HG02981 (cell line): ENCODE data around the gene LRRC75A.

Experiments
- ATAC-seq: cut with Tn5 transposase; IDR thresholded peaks from one replicate; pipeline ENCODE4 v1.9.1; 2021; ENCODE audit warnings: mild to moderate bottlenecking, moderate library complexity; ENCODE audit not compliant: unreplicated experiment

LRRC75A gene

DNA sequence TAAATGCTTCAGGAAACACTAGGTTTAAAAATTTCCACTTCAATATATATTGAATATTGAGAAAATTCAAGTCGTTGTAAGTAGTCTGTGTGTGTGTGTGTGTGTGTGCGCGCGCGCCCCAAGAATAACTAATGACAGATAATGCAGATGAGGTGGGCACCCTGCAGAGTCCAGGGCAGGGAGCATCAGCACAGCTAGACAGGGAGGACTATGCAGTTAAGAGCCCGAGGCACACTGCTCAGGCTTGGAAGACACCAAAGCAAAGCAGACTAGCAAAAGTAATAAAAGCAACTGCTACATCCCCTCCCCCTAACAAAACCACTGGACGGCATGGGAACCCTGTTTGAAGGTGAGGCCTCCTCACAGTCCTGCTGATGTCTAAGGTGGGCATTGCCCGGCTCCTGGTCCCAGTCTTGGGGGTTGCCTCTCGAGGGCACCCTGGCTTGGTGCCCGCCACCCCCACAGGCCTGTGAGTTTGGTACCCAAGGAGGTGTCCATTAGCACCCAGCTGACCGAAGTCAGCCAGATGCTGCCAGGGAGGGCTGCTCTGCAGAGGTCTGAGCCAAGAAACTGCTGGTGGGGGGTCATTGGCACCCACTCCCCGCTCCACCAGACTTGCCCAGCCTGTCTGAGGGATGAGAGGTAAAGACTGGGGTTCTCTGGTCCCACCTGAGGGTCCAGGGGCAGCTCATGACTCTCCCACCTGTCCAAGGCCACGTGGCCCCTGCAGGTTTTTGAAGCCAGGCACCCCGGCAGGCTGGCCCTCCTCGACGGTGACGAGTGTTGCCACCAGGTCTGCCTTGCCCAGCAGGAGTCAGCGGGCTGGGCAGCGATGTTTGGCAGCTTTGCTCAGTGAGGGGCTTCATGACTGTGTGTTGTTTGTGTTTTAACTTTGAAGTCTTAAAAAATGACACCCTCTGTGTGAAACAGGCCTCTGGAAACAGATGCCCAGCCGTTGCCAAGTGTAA lies 18.7 kb downstream of the LRRC75A start:
- ATAC-seq, result no peak

DNA sequence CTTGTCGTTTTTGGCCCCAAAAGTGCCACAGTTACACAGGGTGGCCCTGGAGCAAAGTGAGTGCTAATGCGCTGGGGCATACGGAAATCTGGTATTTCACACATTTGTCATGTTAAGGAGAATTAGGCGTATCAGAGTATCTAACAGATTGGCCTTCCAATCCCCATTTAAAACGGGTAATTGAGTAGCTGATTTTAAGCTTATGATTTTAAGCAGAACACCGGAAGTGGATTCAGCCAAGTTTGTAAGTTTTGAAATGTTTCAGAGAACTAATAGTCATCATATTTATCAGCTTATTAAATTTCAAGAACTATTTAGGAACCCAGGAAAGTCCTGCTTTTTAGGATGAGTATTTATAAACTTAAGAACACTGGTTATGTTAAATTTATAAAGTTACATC lies 19.5 kb downstream of the LRRC75A start:
- ATAC-seq, result no peak

DNA sequence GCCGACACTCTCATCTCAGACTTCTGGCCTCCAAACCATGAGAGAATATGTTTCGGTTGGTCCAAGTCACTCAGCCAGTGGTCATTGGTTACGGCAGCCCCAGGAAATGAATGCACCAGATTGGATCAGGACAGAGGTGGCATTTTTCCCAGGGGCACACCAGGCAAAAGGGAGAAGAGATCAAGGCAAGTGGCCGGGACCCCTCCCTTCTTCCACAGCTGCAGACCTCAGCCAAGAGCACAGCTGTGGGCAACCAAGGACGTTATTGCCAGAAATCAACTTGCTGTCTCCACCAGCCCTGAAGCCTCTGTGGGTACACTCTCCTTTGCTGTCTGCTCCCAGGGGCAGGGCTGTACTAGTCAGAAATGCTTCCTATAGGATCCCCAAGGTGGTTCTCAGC lies 20.7 kb downstream of the LRRC75A start:
- no peak for ATAC-seq

DNA sequence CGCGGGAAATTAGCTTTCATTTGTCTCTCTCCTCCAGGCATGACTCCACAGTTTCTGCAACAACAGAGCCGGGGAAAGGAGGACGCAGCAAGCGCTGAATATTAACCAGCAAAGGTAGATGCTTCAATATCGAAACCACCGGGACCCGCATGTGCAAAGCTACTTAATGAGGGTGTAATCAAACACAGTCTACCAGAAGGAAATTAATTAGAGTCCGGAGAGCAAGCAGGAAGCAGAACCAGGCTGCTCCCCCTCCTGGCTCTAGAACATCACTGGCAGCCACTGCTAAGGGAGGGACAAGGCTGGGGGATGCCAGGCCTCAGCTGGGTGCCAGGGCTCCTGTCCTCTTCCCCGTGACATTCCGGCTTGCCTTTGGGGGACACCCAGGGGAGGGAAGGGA lies 21.7 kb downstream of the LRRC75A start:
- ATAC-seq, result no peak

DNA sequence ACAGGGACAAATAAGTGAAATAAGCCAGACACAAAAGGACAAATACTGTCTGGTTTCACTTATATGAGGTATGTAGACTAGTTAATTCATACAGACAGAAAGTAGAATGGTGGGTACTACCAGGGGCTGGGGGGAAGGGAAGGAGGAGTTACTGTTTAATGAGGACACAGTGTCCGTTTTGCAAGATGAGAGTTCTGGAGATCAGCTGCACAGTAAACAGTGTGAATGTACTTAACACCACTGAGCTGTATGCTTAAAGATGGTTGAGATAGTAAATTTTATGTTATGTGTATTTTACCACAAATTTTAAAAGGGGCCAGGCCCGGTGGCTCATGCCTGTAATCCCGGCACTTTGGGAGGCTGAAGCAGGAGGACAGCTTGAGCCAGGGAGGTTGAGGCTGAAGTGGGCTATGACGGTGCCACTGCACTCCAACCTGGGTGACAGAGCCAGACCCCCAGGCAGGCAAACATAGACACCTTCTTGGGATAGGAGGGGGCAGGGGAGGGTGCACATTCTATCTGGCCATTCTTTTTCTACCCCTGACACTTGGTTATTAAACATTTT lies 23.5 kb downstream of the LRRC75A start:
- no peak for ATAC-seq

DNA sequence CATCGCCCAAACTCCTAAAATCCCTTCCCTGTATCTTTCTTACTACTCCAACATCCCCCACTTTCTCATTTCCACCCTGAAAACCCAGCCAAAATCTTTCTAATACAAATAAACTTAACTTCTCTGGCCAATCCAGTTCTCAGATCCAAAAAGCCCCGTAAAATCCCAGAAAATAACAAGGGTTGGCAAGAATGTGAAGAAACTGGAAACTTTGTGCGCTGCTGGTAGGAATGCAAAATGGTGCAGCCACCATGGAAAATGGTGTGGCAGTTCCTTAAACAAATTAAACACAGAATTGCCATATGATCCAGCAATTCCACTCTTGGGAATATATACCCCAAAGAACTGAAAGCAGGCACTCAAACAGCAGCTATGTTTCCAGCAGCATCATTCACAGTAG lies 24.1 kb downstream of the LRRC75A start:
- no peak for ATAC-seq

DNA sequence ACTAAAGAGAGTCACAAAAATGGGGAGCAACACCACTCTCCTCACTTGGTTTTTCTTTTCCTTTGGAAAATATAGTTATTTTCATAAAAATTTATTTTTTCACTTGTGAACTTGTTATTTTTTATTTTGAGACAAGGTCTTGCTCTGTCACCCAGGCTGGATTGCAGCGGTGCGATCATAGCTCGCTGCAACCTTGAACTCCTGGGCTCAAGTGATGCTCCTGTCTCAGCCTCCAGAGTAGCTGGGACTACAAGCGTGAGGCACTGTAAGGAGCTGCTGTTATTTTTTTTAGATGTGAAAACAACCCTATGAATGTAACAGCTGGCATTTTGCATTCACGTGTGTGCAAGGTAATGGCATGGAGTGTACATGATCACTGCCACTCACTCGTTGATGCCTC lies 24.9 kb downstream of the LRRC75A start:
- ATAC-seq, result no peak

DNA sequence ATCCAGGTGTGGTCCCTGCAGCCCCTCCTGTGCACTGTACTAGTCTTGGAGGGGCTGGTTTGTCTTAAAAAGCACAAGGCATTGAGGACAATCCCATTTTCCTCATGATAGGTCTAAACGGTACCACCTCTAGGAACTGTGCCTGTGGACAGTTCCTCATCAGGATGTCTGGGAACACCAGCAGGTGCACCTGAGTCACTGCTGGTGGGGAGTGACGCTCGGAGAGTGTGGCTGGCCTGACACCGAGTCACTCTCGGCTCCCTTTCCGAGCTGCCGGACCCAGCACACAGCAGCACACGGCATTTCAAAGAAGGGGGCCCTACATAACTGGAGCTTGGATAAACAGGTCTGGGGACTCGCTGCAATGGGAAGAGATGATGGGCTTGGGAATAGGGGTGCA lies 25.6 kb downstream of the LRRC75A start:
- no peak for ATAC-seq

DNA sequence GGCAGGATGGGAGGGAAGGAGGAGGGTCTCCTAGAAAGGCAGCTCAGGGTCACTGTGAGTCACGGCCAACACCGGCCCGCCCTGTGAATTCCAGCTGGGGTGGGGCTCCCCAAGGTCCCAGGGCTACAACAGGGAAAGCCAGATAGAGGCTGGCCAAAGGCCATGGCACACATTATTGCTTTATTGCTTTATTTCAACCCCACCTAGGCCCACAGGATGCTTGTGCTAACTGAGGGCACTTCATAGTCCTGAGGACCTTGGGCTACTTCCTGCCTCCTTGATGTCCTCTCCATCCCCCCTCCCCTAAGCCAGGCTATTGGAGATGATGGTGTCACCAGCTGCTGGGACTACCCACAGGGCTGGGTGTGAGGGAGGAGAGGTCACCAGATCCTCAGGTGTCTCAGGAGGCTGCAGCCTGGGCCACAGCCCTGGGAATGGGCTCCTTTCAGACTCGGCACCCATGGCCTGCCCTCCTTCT lies 26.1 kb downstream of the LRRC75A start:
- no peak for ATAC-seq

DNA sequence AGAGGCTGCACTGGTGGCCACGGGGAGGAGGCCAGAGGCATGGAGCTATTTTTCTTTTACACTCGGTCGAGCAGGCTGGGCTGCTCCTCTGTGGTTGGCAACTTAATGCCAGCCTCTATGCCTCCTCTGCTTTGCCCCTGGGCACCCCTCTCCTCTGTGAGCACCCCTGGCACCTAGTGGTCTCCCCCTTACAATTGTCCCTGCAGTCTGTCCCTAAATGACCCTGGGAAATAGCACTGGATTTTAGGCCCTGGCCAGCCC lies 27.0 kb downstream of the LRRC75A start:
- no peak for ATAC-seq

DNA sequence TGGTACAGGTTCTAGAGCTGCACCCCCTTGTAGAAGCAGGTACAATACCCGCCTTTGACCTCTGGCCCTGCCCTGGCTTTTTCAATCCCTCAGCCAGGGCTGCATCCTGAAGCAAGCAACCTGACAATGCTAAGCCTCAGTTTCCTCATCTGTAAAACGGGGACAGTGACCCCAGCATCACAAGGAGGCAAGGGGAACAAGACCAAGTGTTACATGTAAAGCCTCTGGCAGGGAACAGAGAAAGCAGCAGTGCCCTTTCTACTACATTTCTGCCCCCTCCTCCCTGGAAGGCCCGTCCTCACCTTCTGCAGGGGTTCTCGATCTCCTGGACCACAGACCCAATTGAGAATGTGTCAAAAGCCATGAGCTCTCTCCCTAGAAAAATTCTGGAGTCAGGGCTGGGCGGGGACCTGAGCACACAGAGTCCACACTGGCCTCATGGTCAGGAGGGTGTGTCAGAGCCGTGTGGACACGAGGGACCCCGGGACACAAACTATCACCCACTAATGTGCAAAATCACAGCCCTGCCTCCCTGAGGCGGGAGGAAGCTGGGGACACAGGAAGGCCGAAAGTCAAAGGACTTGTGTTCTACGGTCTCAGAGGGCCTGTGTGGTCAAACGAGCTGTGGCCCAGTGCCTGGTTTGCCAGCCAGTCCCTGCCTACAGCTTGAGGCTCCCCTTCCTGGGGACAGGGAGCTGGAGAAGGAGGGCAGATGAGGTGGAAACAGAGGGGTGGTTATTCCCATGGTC lies 27.5 kb downstream of the LRRC75A start:
- ATAC-seq, result no peak

DNA sequence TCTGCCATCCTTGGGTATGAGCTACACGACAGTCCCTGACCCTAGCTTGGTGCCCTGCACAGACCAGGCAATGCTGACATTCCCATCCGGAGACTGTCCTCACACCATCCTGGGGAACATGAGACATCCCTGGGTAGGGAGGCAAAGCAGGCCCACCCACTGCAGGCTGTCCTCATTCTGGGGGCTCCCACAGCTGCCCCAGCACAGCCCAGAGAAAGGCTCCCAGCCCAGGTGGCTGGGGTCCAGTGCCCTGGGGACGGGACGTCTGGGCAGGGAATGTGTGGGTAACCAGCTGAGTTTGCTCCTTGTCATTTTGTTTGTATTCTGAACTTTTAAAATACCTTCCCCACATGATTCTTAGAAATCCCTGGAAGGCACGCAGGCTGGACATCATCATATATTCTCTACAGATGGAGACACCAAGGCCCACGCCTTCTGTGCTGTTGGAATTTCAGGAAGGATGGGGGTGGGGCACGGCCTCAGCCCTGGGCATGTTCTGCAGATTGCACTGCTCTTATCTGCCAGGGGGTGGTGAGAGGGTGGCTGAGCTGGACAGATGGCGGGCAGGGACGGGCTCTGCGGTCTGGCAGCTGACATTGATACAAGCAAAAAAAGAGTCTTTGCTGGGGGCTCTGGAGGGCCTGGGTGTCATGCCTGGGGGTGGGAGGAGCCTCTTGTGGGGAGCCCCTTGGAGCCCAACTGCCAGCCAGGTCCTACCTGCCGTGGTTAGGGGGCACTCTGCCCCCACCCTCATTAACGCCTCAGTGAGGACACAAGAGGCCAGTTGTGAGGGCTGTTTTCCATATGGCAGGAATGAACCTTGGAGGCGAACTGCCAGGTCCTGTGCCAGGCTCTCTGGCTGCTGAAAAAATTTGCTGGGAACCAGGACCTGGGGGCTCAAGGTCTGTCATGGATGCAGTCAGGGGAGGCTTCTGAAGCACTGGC lies 28.4 kb downstream of the LRRC75A start:
- no peak for ATAC-seq

DNA sequence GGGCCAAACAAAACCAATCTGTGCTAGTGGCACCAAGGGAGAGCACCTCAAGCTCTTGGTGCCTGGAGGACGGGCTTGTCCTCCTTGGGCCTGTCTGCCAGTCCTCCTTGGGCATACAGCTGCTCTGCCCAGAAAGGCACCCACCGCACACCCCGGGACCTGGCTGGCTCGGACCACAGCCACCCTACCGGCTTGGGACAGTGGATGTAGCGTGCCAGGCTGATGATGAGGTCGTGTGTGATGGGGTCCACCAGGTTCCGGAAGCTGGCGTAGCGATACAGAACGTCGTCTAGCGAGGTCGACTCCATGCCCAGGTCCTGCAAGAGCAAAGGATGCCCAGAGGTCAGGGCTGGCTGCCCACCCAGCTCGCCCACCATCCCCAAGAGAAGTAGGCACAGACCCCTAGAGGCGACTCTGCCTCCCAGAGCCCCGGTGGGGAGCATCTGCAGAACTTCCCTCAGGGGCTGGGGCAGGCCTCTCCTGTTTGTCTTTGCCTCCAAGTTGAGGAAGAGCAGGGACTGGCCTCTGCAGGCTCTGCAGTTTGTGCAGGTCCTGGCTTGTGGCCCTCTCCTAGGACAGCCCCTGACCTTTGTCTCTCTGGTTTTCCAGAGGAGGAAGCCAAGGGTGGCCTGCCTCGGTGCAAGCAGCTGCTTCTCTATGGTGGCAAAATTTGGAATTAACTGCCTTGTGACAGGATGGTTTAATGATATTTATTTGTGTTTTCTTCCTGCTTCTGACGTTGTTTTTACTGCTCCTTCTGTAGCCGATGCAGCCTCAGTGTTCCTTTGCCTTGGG lies 29.7 kb downstream of the LRRC75A start:
- no peak for ATAC-seq

DNA sequence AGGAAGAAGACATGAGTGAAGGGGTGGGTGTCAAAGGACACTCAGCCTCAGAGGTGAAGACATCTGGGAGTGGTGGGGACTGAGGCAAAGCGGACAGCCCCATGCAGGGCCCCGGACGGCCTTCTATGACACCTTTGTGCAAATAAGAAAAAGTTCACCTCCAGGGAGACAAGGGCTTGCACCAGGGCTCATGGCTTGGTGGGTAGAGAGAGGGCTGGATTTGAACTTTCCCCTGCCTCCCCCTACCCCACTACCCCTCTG lies 30.5 kb downstream of the LRRC75A start:
- no peak for ATAC-seq

DNA sequence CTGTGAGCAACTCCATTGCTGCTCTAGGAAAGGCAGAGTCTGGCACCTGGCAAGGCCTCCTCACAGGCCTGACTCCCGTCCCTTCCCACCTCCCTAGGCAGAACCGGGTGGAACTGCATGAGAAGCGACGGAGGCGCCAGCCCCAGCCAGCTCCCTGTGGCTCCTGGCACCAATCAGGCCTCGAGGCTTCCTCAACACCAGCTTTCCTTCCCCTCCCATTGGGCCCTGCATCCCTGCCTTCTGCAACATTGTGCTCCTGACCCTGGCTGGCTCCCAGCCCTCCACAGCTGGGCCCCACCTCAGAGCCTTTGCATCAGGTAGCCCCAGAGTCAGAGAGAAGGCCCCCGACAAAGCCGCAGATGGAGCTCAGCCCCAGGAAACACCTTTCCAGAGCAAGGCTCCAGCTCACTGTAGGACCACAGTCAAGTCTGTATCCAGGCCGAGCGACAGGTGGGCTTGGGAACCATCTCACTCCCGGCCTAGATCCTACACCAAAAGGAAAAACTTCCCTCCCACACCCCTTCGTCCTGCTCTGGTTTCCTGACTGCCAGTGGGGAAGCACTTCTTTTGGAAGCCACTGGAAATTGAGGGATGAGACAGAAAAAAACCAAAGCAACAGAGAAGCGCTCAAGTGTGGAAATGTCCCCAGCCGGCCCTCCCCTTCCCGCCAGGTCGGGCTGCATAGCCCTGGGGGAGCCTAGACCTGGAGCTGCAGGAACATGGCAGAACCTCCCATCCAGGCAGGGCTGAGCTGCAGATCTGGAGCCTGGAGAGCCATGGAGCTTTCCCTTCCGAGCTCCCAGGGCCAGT lies 31.0 kb downstream of the LRRC75A start:
- no peak for ATAC-seq

DNA sequence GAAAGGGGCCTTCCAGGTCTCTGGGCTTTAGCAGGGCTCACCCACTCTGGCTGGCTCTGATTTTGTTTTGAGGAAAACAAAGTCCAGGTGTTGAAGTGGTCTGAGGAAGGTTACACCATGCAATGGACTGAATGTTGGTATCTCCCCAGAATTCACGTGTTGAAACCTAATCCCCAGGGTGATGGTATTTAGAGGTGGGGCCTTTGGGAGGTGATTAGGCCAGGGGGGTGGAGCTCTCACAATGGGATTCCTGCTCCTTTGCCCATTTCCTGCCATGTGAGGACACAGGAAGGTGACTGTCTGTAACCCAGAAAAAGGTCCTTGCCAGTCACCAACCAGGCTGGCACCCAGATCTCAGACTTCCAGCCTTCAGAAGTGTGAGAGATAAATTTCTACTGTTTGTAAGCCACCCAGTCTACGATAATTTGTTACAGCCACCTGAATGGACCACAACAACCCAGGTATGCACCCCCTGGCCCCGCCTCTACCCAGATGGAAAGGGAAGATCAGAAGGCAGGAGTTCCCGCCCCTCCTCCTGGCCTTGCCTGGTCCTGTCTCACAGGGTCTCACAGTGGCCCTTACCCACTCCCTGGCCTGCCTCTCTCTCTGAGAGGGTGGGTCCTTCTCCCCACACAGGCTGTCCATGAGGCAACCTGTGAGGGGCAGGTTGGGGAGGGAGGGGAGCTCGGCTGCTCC lies 32.0 kb downstream of the LRRC75A start:
- no peak for ATAC-seq

DNA sequence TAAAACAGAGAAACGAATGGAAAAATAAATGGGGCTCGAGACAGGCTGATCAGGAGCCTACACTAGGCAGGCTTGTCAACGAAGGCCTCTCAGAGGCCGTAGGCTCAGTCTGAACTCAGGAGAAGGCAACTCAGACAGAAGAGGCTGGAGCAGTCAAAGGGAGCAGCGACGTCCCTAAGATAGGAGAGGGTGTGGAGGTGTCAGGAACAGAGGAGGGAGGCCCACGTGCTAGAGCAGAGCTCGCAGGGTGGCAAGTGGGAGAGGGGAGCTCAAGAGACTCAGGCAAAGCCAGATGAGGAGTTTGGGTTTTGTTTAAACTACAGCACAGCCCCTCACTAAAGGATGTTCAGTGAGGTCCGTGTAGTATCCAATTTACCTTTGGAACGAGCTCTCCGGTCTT lies 32.7 kb downstream of the LRRC75A start:
- no peak for ATAC-seq

DNA sequence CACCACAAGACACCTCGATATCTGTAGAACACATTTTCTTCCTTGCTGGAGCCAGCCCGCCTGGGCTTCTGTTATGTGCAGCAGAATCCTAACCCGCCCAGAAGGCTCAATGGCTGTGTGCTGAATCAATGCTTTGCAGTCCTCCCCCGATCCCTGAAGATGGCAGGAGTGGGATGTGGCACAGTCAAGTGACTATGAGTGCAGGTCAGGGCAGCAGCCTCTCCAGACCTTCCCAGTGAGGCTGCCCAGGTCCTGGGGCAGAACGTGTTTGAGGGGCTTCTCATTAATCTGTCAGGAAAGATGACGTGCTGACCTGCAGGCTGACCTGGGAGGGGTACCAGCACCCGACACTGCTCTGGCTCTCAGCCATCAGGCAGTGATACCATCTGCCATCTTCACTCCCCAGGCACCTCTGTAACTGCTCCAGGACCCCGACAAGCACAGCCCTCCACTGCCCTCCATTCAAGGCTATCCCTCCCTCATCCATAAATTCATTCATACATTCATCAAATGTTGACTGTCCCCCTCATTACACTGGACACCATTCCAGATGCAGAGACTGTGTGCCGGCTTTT lies 35.2 kb downstream of the LRRC75A start:
- no peak for ATAC-seq
